HG03097 (cell line): ENCODE results near the gene GAS7.

ENCODE experiments used
- ATAC-seq: cut with Tn5 transposase; IDR thresholded peaks from one replicate; pipeline ENCODE4 v1.9.1; 2021; ENCODE audit not compliant: unreplicated experiment, low FRiP score

GAS7 gene

GRCh38 chr17:10172778-10173177, 25.6 kb downstream of the GAS7 start:
- no peak for ATAC-seq

GRCh38 chr17:10172241-10172741, 26.1 kb downstream of the GAS7 start:
- ATAC-seq, result no peak

GRCh38 chr17:10171581-10171981, 26.8 kb downstream of the GAS7 start:
- no peak for ATAC-seq

GRCh38 chr17:10171122-10171571, 27.3 kb downstream of the GAS7 start:
- no peak for ATAC-seq

GRCh38 chr17:10170233-10170632, 28.2 kb downstream of the GAS7 start:
- no peak for ATAC-seq

GRCh38 chr17:10169290-10169689, 29.1 kb downstream of the GAS7 start:
- no peak for ATAC-seq

- ATAC-seq, result no peak
Measured at GRCh38 chr17:10166176-10166935, 32.0 kb downstream of the GAS7 start.

- ATAC-seq, result no peak
Measured at GRCh38 chr17:10162096-10162495, 36.3 kb downstream of the GAS7 start.

- no peak for ATAC-seq
Measured at GRCh38 chr17:10161386-10161785, 37.0 kb downstream of the GAS7 start.

GRCh38 chr17:10156948-10157607, 41.3 kb downstream of the GAS7 start:
- peak; percentile 52 for ATAC-seq

- ATAC-seq, result no peak
Measured at GRCh38 chr17:10156599-10156947, 41.8 kb downstream of the GAS7 start.

GRCh38 chr17:10156077-10156435, 42.4 kb downstream of the GAS7 start:
- ATAC-seq, result no peak

GRCh38 chr17:10155371-10156076, 42.9 kb downstream of the GAS7 start:
- no peak for ATAC-seq

GRCh38 chr17:10151667-10152496, 46.5 kb downstream of the GAS7 start:
- no peak for ATAC-seq

- peak; percentile 71 for ATAC-seq
Measured at GRCh38 chr17:10149573-10150399, 48.6 kb downstream of the GAS7 start.

GRCh38 chr17:10147761-10148415, 50.5 kb downstream of the GAS7 start:
- ATAC-seq, result no peak

- no peak for ATAC-seq
Measured at GRCh38 chr17:10147040-10147439, 51.4 kb downstream of the GAS7 start.

GRCh38 chr17:10144982-10145381, 53.4 kb downstream of the GAS7 start:
- ATAC-seq, result no peak

- ATAC-seq, result no peak
Measured at GRCh38 chr17:10144456-10144855, 54.0 kb downstream of the GAS7 start.
